ENCODE measurements around the gene ZBTB25. TPM values are rescaled to one million over a fixed set of nuclear protein-coding genes. Genes with fewer than 3 reads are reported as not detected.

Gene ZBTB25
- total RNA-seq, 4 donors from 2014 or later = 7.3 to 13.3 (median 10.4) TPM

- no peaks in the 10 kb centered on the region for H3K9me3 ChIP-seq
- intact Hi-C loops (cut with DNase I) = no loop called here
- WGBS = 74% methylated on average over 8 of the region's 8 CpGs
Observed at GRCh38 chr14:64421166-64421565, 82.5 kb downstream of the ZBTB25 start.

GRCh38 chr14:64419003-64419402, 84.6 kb downstream of the ZBTB25 start:
- TF ChIP-seq POLR2A (IDR thresholded peaks at IDR 0.05; ENCODE audit: low read depth) = no peak
- no peak for TF ChIP-seq POLR2AphosphoS5 (IDR thresholded peaks at IDR 0.05)
- no peak for TF ChIP-seq EP300 (IDR thresholded peaks at IDR 0.05)
- TF ChIP-seq CTCF (IDR thresholded peaks at IDR 0.05) = no peak
- H3K27ac ChIP-seq (replicated peaks in 1 of 4) = no peak overlapping the region
- no peak overlapping the region for H3K4me3 ChIP-seq
- 89% methylated on average over 5 of the region's 7 CpGs for WGBS
- intact Hi-C loops (cut with DNase I) = no loop called here
- no peaks in the 10 kb centered on the region for H3K9me3 ChIP-seq
- no peak for DNase-seq (ENCODE audit: extremely low spot score)
- H3K4me1 ChIP-seq = no peaks in the 10 kb centered on the region
- H3K36me3 ChIP-seq = peaks cover 43 to 91% (median 60%) of the 10 kb centered on the region in 4 donors
- H3K27me3 ChIP-seq = no peaks in the 10 kb centered on the region

More at GRCh38 chr14:64421166-64421565, 82.5 kb downstream of the ZBTB25 start:
- Histone ChIP-seq H3K4me1 (no peaks in the 10 kb centered on the region), H3K36me3 (peaks cover 39 to 94% (median 60%) of the 10 kb centered on the region in 4 donors), H3K27me3 (no peaks in the 10 kb centered on the region), H3K4me3 (no peak overlapping the region), H3K27ac (replicated peaks in 1 of 4) (no peak overlapping the region)
- TF ChIP-seq POLR2A (IDR thresholded peaks at IDR 0.05; ENCODE audit: low read depth) (no peak), EP300 (IDR thresholded peaks at IDR 0.05) (no peak), POLR2AphosphoS5 (IDR thresholded peaks at IDR 0.05) (no peak), CTCF (IDR thresholded peaks at IDR 0.05) (no peak)
- no peak for DNase-seq (ENCODE audit: extremely low spot score)

DNA sequence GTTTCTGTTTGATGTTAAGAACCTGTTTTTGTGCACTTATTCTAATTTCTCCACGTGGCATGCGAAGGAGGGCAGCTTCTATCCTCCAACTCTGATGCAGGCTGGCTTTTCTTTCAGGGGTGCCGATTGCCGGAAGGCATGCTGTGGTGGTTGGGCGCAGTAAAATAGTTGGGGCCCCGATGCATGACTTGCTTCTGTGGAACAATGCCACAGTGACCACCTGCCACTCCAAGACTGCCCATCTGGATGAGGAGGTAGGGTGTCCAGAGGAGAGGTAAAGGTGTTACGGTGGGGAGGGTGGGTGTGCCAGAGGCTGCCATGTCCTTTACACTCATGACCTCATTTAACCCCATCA, 85.9 kb downstream of the ZBTB25 start:
- no peak for DNase-seq (ENCODE audit: extremely low spot score)
- H3K27me3 ChIP-seq = no peaks in the 10 kb centered on the region
- H3K27ac ChIP-seq (replicated peaks in 1 of 4) = no peak overlapping the region
- no peak overlapping the region for H3K4me3 ChIP-seq
- 95% methylated on average over 7 of the region's 7 CpGs for WGBS
- H3K4me1 ChIP-seq = no peaks in the 10 kb centered on the region
- TF ChIP-seq CTCF (IDR thresholded peaks at IDR 0.05) = no peak
- H3K9me3 ChIP-seq = no peaks in the 10 kb centered on the region
- intact Hi-C loops (cut with DNase I) = no loop called here
- H3K36me3 ChIP-seq = peaks cover 53 to 93% (median 70%) of the 10 kb centered on the region in 4 donors

GRCh38 chr14:64417055-64417770, 86.4 kb downstream of the ZBTB25 start:
- H3K4me1 ChIP-seq = no peaks in the 10 kb centered on the region
- no peak for DNase-seq (ENCODE audit: extremely low spot score)
- no peaks in the 10 kb centered on the region for H3K27me3 ChIP-seq
- intact Hi-C loops (cut with DNase I) = no loop called here
- no peak overlapping the region for H3K4me3 ChIP-seq
- H3K27ac ChIP-seq (replicated peaks in 1 of 4) = no peak overlapping the region
- 83% methylated on average over 5 of the region's 5 CpGs for WGBS
- TF ChIP-seq POLR2AphosphoS5 (IDR thresholded peaks at IDR 0.05) (no peak), EP300 (IDR thresholded peaks at IDR 0.05) (no peak), POLR2A (IDR thresholded peaks at IDR 0.05; ENCODE audit: low read depth) (no peak), CTCF (IDR thresholded peaks at IDR 0.05) (no peak)
- H3K9me3 ChIP-seq = no peaks in the 10 kb centered on the region
- H3K36me3 ChIP-seq = peaks cover 54 to 93% (median 73%) of the 10 kb centered on the region in 4 donors
